ENCODE data around the gene DNASE1L3. TPM values are rescaled to one million over a fixed set of nuclear protein-coding genes. Genes with fewer than 3 reads are reported as not detected.

Gene DNASE1L3
- total RNA-seq, 1 donor = not detected

DNA sequence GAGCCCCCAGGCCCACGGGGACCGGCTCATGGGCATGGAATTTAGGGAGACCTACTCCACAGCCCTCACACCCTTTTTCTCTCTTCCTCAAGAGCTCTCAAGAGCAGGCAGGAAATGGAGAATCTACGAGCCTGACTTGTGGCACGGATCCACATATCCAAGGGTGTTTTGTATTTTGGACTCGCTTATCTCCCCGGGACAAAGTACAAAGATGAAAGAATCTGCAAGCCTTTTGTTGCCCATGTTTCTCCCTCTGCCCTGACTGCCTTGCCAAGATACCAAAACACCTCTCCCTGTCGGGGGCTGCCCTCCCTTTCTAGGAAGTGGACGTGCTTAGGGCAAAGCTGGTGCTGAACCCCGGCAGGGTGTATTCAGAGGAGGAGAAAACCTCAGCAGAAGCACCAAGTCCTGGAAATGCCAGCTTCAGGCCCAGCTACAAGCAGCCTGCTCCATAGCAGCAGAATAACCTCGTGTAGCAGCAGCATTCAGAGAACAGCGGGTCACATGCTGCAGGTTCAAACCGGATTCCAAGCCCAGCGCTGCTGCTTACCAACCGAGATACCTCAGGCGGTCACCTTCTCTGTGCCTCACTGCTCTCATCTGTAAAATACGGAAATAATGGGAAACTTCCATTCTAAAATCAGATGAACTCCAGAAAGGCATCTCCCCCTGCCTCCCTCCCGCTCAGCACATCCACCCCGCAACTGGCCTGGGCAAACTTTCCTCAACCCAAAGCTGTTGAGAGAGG is 35.2 kb downstream of the DNASE1L3 start:
- peak; percentile 44 for DNase-seq (ENCODE audit: low read depth)
- no peak for TF ChIP-seq CTCF (IDR thresholded peaks at IDR 0.05; ENCODE audit: insufficient read depth, low read depth, low read length)
- H3K4me3 ChIP-seq (ENCODE audit: low read depth, low read length) = no peak overlapping the region

GRCh38 chr3:58175187-58175436 is 35.7 kb downstream of the DNASE1L3 start:
- TF ChIP-seq CTCF (IDR thresholded peaks at IDR 0.05; ENCODE audit: insufficient read depth, low read depth, low read length) = no peak
- DNase-seq (ENCODE audit: low read depth) = no peak
- H3K4me3 ChIP-seq (ENCODE audit: low read depth, low read length) = no peak overlapping the region

GRCh38 chr3:58173669-58174398 is 36.9 kb downstream of the DNASE1L3 start:
- peak; percentile 30 for TF ChIP-seq CTCF (IDR thresholded peaks at IDR 0.05; ENCODE audit: insufficient read depth, low read depth, low read length)
- DNase-seq (ENCODE audit: low read depth) = peak; percentile 19

DNA sequence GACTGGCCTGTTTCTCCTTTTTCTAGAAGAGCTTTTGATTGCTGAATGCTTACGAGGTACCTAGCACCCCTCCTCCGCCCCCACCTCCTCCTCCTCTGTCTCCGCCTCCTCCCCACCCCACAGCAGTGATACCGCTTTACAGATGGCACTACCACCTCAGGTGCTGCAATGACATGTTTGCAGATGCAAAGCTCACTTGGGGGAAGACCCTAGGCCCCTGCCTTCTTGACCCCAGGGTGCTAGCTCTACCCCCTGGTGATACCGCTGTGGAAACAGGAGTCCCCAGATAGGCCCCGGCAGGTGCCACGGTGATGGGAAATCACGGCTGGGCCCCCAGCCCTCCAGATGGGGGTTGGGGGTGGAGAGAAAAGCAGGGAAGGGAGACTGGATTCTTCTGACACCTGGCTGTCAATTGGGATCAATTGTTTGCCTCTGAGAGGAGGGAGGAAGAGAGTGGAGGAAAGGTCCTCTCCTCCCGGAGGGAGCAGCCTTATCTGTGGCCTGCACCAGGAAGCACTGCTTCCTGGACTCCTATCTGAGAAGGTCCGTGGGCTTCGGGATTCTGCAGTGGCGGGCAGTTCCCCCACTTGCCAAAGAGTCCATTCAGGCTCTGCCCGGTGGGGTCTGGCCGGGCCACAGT is 37.6 kb downstream of the DNASE1L3 start:
- no peak for TF ChIP-seq CTCF (IDR thresholded peaks at IDR 0.05; ENCODE audit: insufficient read depth, low read depth, low read length)
- DNase-seq (ENCODE audit: low read depth) = no peak

More at GRCh38 chr3:58173669-58174398, 36.9 kb downstream of the DNASE1L3 start:
- no peak overlapping the region for H3K4me3 ChIP-seq (ENCODE audit: low read depth, low read length)

GRCh38 chr3:58171126-58171525 is 39.6 kb downstream of the DNASE1L3 start:
- no peak overlapping the region for H3K4me3 ChIP-seq (ENCODE audit: low read depth, low read length)
- DNase-seq (ENCODE audit: low read depth) = no peak
- no peak for TF ChIP-seq CTCF (IDR thresholded peaks at IDR 0.05; ENCODE audit: insufficient read depth, low read depth, low read length)

More for the DNA sequence above, 37.6 kb downstream of the DNASE1L3 start:
- no peak overlapping the region for H3K4me3 ChIP-seq (ENCODE audit: low read depth, low read length)

DNA sequence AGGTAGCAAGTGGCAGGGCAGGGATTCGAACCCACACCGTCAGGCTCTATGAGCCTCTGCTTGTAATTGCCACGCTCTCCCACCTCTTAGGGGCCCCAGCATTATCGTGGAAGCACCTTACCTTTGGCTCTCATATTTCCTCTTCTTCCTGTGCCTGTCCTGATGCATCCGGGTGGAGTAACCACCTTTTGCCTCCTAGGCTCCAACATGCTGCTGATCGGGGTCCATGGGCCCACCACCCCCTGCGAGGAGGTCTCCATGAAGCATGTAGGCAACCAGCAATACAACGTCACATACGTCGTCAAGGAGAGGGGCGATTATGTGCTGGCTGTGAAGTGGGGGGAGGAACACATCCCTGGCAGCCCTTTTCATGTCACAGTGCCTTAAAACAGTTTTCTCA is 40.4 kb downstream of the DNASE1L3 start:
- no peak for DNase-seq (ENCODE audit: low read depth)
- no peak for TF ChIP-seq CTCF (IDR thresholded peaks at IDR 0.05; ENCODE audit: insufficient read depth, low read depth, low read length)
- H3K4me3 ChIP-seq (ENCODE audit: low read depth, low read length) = no peak overlapping the region
